Measurements from ENCODE around the gene BCL7A.
"Not testable (repeated sequence)": the region's sequence is repeated elsewhere in the genome, so short reads cannot be mapped to it uniquely, and the experiment has no call there.

The BCL7A gene

GRCh38 chr12:122051231-122051876 is 29.7 kb downstream of the BCL7A start:
- no peak overlapping the region for H3K27ac ChIP-seq (ENCODE audit: low read depth, low read length)

DNA sequence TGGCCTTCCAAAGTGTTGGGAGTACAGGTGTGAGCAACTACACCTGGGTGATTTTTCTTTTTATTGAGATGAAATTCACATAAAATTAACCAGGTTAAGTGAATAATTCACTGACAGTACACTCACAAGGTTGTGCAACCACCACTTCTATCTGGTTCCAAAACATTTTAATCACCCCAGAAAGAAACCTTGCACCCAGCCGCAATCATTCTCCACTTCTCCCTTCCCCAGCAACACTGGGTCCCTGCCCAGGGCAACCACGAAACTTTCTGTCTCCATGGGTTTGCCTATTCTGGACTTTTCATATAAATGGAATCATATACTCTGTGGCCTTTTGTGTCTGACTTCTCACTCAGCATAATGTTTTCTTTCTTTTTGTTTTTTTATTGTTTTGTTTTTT is 30.6 kb downstream of the BCL7A start:
- H3K9me3 ChIP-seq (ENCODE audit: insufficient read depth, low read length): no peaks in the 10 kb centered on the region
- H4K20me1 ChIP-seq (ENCODE audit: low read depth, low read length): peaks cover 10% of the 10 kb centered on the region; the same call in 1 of the 2 replicates
- TF ChIP-seq EZH2phosphoT487 (conservative IDR thresholded peaks at IDR 0.05; ENCODE audit: low read length): no peak
- TF ChIP-seq CTCF (IDR thresholded peaks at IDR 0.05; ENCODE audit: insufficient read depth, low read length, poor library complexity, severe bottlenecking): no peak

More at GRCh38 chr12:122051231-122051876, 29.7 kb downstream of the BCL7A start:
- Histone ChIP-seq H3K9me3 (ENCODE audit: insufficient read depth, low read length) (no peaks in the 10 kb centered on the region), H3K9me2 (replicated peaks; ENCODE audit: insufficient read depth, low read length) (no peaks in the 10 kb centered on the region), H4K20me1 (ENCODE audit: low read depth, low read length) (peaks cover 2% of the 10 kb centered on the region; the same call in 1 of the 2 replicates), H3K9ac (ENCODE audit: low read length) (no peak overlapping the region), H3K4me3 (ENCODE audit: insufficient read depth, low read length, poor library complexity, severe bottlenecking) (no peak overlapping the region), H3K79me2 (ENCODE audit: insufficient read depth, low read length) (0 out of 2 replicates have a peak, but pooled peaks cover 6% of the 10 kb centered on the region), H3K4me2 (ENCODE audit: low read depth, low read length, poor library complexity, severe bottlenecking) (no peak overlapping the region), H3K27me3 (ENCODE audit: low read length) (no peaks in the 10 kb centered on the region), H3F3A (ENCODE audit: insufficient read depth) (peaks cover 28% of the 10 kb centered on the region), H2AFZ (ENCODE audit: low read depth, low read length, severe bottlenecking) (no peak overlapping the region), H3K36me3 (ENCODE audit: low read length) (peaks cover 25% of the 10 kb centered on the region)
- TF ChIP-seq EZH2phosphoT487 (conservative IDR thresholded peaks at IDR 0.05; ENCODE audit: low read length) (no peak), CTCF (IDR thresholded peaks at IDR 0.05; ENCODE audit: insufficient read depth, low read length, poor library complexity, severe bottlenecking) (no peak)

DNA sequence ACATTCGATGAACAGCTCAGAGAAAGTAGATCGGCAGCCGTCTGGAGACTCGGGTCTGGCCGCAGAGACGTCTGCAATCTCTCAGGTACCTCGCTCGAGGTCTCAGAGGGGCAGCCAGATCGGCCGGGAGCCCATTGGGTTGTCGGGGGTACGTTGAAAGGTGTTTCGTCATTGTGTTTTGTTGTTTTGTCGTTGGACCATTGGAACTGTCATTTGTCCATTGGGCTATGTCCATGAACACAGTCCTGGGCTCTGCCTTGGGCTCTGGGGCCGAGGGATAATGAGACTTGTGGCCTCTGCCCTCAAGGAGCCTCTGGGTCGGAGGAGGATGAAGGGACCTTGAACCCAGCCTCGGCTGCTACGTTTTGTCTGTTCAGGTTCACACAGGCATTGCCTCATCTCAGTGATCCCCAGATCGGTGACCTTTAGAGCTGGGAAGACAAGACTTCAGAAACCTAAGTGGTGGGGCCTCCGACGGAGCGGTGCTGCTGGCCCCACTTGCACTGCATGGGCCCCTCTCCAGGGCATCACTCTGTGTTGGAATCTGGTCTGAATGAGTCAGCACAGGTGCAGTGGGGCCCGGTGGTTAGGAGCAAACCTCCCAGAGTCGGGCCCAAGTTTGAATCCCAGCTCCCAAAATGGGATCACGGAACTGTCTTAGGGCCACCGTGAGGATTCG is 33.3 kb downstream of the BCL7A start:
- H2AFZ ChIP-seq (ENCODE audit: low read depth, low read length, severe bottlenecking): no peak overlapping the region
- H3K27me3 ChIP-seq (ENCODE audit: low read length): no peaks in the 10 kb centered on the region
- peaks cover 58% of the 10 kb centered on the region for H3F3A ChIP-seq (ENCODE audit: insufficient read depth)
- H3K9ac ChIP-seq (ENCODE audit: low read length): no peak overlapping the region
- TF ChIP-seq EZH2phosphoT487 (conservative IDR thresholded peaks at IDR 0.05; ENCODE audit: low read length) (no peak), CTCF (IDR thresholded peaks at IDR 0.05; ENCODE audit: insufficient read depth, low read length, poor library complexity, severe bottlenecking) (no peak)
- no peaks in the 10 kb centered on the region for H3K9me3 ChIP-seq (ENCODE audit: insufficient read depth, low read length)
- peaks cover 30% of the 10 kb centered on the region for H3K36me3 ChIP-seq (ENCODE audit: low read length)
- H4K20me1 ChIP-seq (ENCODE audit: low read depth, low read length): peaks cover 11% of the 10 kb centered on the region; the same call in 1 of the 2 replicates
- H3K4me2 ChIP-seq (ENCODE audit: low read depth, low read length, poor library complexity, severe bottlenecking): no peak overlapping the region
- no peak overlapping the region for H3K27ac ChIP-seq (ENCODE audit: low read depth, low read length)
- no peaks in the 10 kb centered on the region for H3K9me2 ChIP-seq (replicated peaks; ENCODE audit: insufficient read depth, low read length)
- H3K4me3 ChIP-seq (ENCODE audit: insufficient read depth, low read length, poor library complexity, severe bottlenecking): no peak overlapping the region
- H3K79me2 ChIP-seq (ENCODE audit: insufficient read depth, low read length): 0 out of 2 replicates have a peak, but pooled peaks cover 6% of the 10 kb centered on the region

More for the DNA sequence above, 30.6 kb downstream of the BCL7A start:
- H3F3A ChIP-seq (ENCODE audit: insufficient read depth): peaks cover 37% of the 10 kb centered on the region
- no peak overlapping the region for H3K9ac ChIP-seq (ENCODE audit: low read length)
- peaks cover 29% of the 10 kb centered on the region for H3K36me3 ChIP-seq (ENCODE audit: low read length)
- H3K4me2 ChIP-seq (ENCODE audit: low read depth, low read length, poor library complexity, severe bottlenecking): no peak overlapping the region
- no peak overlapping the region; the same call in 1 of the 2 replicates for H3K27ac ChIP-seq (ENCODE audit: low read depth, low read length)
- no peak overlapping the region for H3K4me3 ChIP-seq (ENCODE audit: insufficient read depth, low read length, poor library complexity, severe bottlenecking)
- H2AFZ ChIP-seq (ENCODE audit: low read depth, low read length, severe bottlenecking): no peak overlapping the region
- H3K79me2 ChIP-seq (ENCODE audit: insufficient read depth, low read length): 0 out of 2 replicates have a peak, but pooled peaks cover 6% of the 10 kb centered on the region
- no peaks in the 10 kb centered on the region for H3K9me2 ChIP-seq (replicated peaks; ENCODE audit: insufficient read depth, low read length)
- H3K27me3 ChIP-seq (ENCODE audit: low read length): no peaks in the 10 kb centered on the region

DNA sequence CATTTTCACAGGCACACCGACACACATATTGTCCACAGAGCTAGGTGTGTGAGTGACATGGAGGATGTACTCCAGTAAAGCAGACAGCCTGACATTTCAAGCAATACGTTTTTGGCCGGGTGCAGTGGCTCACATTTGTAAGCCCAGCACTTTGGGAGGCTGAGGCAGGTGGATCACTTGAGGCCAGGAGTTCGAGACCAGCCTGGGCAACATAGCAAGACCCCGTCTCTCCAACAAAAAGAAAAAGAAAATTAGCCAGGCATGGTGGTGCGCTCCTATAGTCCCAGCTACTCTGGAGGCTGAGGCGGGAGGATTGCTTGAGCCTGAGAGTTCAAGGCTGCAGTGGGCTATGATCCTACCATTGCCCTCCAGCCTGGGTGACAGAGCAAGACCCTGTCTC is 34.7 kb downstream of the BCL7A start:
- H3K9me3 ChIP-seq (ENCODE audit: insufficient read depth, low read length); H3K27me3 ChIP-seq (ENCODE audit: low read length); H3K79me2 ChIP-seq (ENCODE audit: insufficient read depth, low read length); H3K9me2 ChIP-seq (replicated peaks; ENCODE audit: insufficient read depth, low read length); H3K4me3 ChIP-seq (ENCODE audit: insufficient read depth, low read length, poor library complexity, severe bottlenecking); H3K9ac ChIP-seq (ENCODE audit: low read length); H2AFZ ChIP-seq (ENCODE audit: low read depth, low read length, severe bottlenecking); H3K27ac ChIP-seq (ENCODE audit: low read depth, low read length); H3K4me2 ChIP-seq (ENCODE audit: low read depth, low read length, poor library complexity, severe bottlenecking): not testable (repeated sequence)
- H3F3A ChIP-seq (ENCODE audit: insufficient read depth): peaks cover 66% of the 10 kb centered on the region
- peaks cover 34% of the 10 kb centered on the region for H3K36me3 ChIP-seq (ENCODE audit: low read length)
- H4K20me1 ChIP-seq (ENCODE audit: low read depth, low read length): peaks cover 11% of the 10 kb centered on the region; the same call in 1 of the 2 replicates

Measured in SU-DHL-6 (cell line).